ENCODE measurements around the gene TMEM184B. TPM values are rescaled to one million over a fixed set of nuclear protein-coding genes. Genes with fewer than 3 reads are reported as not detected.

Gene TMEM184B
- total RNA-seq, 1 donor from 2014 or later, result 118 TPM

- Histone ChIP-seq H3K27me3 (no peaks in the 10 kb centered on the region), H3K4me3 (no peak overlapping the region), H3K9me3 (no peaks in the 10 kb centered on the region), H3K27ac (peak overlapping the region; percentile 78 to 79), H3K4me1 (peaks cover 19 to 41% of the 10 kb centered on the region in 2 donors), H3K36me3 (peaks cover 52 to 62% of the 10 kb centered on the region in 2 donors)
- intact Hi-C loops (cut with DNase I), result loop anchor here (2.0 kb wide), 1 partner anchor 19 kb away; no protein-coding TSS in a partner anchor
- no peak for TF ChIP-seq CTCF (IDR thresholded peaks at IDR 0.05)
- DNase-seq (ENCODE audit: low spot score in 2 of 2), result no peak
These were observed 31.2 kb upstream of the TMEM184B start for GRCh38 chr22:38303974-38304373.

GRCh38 chr22:38302906-38303305, 30.1 kb upstream of the TMEM184B start:
- peak overlapping the region; percentile 78 to 79 for H3K27ac ChIP-seq
- H3K27me3 ChIP-seq, result no peaks in the 10 kb centered on the region
- no peak for TF ChIP-seq CTCF (IDR thresholded peaks at IDR 0.05)
- H3K36me3 ChIP-seq, result peaks cover 54 to 66% of the 10 kb centered on the region in 2 donors
- no peak for DNase-seq (ENCODE audit: low spot score in 2 of 2)
- intact Hi-C loops (cut with DNase I), result no loop called here
- H3K9me3 ChIP-seq, result no peaks in the 10 kb centered on the region
- H3K4me3 ChIP-seq, result no peak overlapping the region
- peaks cover 15 to 35% of the 10 kb centered on the region in 2 donors for H3K4me1 ChIP-seq

- peaks cover 15 to 30% of the 10 kb centered on the region in 2 donors for H3K4me1 ChIP-seq
- peaks cover 74 to 85% of the 10 kb centered on the region in 2 donors for H3K36me3 ChIP-seq
- H3K27me3 ChIP-seq, result no peaks in the 10 kb centered on the region
- no peaks in the 10 kb centered on the region for H3K9me3 ChIP-seq
- DNase-seq (ENCODE audit: low spot score in 2 of 2), result no peak
- peak overlapping the region in 1 of 2 donors; percentile 22 for H3K27ac ChIP-seq
- intact Hi-C loops (cut with DNase I), result no loop called here
- no peak overlapping the region for H3K4me3 ChIP-seq
- no peak for TF ChIP-seq CTCF (IDR thresholded peaks at IDR 0.05)
These were observed 28.1 kb upstream of the TMEM184B start for GRCh38 chr22:38300946-38301345.

GRCh38 chr22:38300197-38300945, 27.6 kb upstream of the TMEM184B start:
- Histone ChIP-seq H3K4me1 (peaks cover 12 to 25% of the 10 kb centered on the region in 2 donors), H3K36me3 (peaks cover 80 to 90% of the 10 kb centered on the region in 2 donors)

GRCh38 chr22:38299770-38300102, 26.9 kb upstream of the TMEM184B start:
- Histone ChIP-seq H3K9me3 (no peaks in the 10 kb centered on the region), H3K36me3 (peaks cover 86 to 97% of the 10 kb centered on the region in 2 donors), H3K4me3 (no peak overlapping the region), H3K27me3 (no peaks in the 10 kb centered on the region), H3K27ac (no peak overlapping the region), H3K4me1 (peaks cover 8 to 21% of the 10 kb centered on the region in 2 donors)
- TF ChIP-seq CTCF (IDR thresholded peaks at IDR 0.05), result no peak
- DNase-seq (ENCODE audit: low spot score in 2 of 2), result no peak
- intact Hi-C loops (cut with DNase I), result no loop called here

More at GRCh38 chr22:38300197-38300945, 27.6 kb upstream of the TMEM184B start:
- H3K27ac ChIP-seq, result no peak overlapping the region
- H3K9me3 ChIP-seq, result no peaks in the 10 kb centered on the region
- no peak overlapping the region for H3K4me3 ChIP-seq
- no peak for DNase-seq (ENCODE audit: low spot score in 2 of 2)
- intact Hi-C loops (cut with DNase I), result no loop called here
- no peak for TF ChIP-seq CTCF (IDR thresholded peaks at IDR 0.05)
- H3K27me3 ChIP-seq, result no peaks in the 10 kb centered on the region
